Activated T-helper 2 cell treated with anti-CD3 and anti-CD28 coated beads, Interferon-gamma antibody, Interleukin-2, Interleukin-4, amounts not matched to agents 10 μg/mL and 5 μg/mL and 100 μg/mL, durations not matched to agents 14 hours and 24 hours and 36 hours (primary cell): ENCODE measurements around the gene DOCK7. TPM values are rescaled to one million over a fixed set of nuclear protein-coding genes. Genes with fewer than 3 reads are reported as not detected.

Experiments used
- DNase-seq: peaks from one replicate; pipeline ENCODE4 v3.0.0; 2021; ENCODE audit warnings: low spot score
- H3K27ac Mint-ChIP-seq: one replicate; pipeline ENCODE4 v1.8.0; 2021; ENCODE audit warnings: mixed read lengths
- H3K27me3 Mint-ChIP-seq: one replicate; pipeline ENCODE4 v1.8.0; 2021; ENCODE audit warnings: low read depth, mixed read lengths
- H3K36me3 Mint-ChIP-seq: one replicate; pipeline ENCODE4 v1.8.0; 2021; ENCODE audit warnings: low read depth, mixed read lengths
- H3K4me1 Mint-ChIP-seq: one replicate; pipeline ENCODE4 v1.8.0; 2021; ENCODE audit warnings: low read depth, mixed read lengths
- H3K4me3 Mint-ChIP-seq: one replicate; pipeline ENCODE4 v1.8.0; 2021; ENCODE audit warnings: low read depth, mild to moderate bottlenecking, moderate library complexity, mixed read lengths
- H3K9me3 Mint-ChIP-seq: one replicate; pipeline ENCODE4 v1.8.0; 2021; ENCODE audit warnings: mixed read lengths
- intact Hi-C: fragments of 100-400 bp; cut with micrococcal nuclease; formaldehyde crosslinking; loops from one replicate; pipeline ENCODE4 v1.15.1; 2023
- total RNA-seq: library from RNA; stranded (reverse); gene quantifications from 2 replicates; pipeline ENCODE4 v1.2.3, GENCODE V29; 2022

DOCK7 gene, protein sequence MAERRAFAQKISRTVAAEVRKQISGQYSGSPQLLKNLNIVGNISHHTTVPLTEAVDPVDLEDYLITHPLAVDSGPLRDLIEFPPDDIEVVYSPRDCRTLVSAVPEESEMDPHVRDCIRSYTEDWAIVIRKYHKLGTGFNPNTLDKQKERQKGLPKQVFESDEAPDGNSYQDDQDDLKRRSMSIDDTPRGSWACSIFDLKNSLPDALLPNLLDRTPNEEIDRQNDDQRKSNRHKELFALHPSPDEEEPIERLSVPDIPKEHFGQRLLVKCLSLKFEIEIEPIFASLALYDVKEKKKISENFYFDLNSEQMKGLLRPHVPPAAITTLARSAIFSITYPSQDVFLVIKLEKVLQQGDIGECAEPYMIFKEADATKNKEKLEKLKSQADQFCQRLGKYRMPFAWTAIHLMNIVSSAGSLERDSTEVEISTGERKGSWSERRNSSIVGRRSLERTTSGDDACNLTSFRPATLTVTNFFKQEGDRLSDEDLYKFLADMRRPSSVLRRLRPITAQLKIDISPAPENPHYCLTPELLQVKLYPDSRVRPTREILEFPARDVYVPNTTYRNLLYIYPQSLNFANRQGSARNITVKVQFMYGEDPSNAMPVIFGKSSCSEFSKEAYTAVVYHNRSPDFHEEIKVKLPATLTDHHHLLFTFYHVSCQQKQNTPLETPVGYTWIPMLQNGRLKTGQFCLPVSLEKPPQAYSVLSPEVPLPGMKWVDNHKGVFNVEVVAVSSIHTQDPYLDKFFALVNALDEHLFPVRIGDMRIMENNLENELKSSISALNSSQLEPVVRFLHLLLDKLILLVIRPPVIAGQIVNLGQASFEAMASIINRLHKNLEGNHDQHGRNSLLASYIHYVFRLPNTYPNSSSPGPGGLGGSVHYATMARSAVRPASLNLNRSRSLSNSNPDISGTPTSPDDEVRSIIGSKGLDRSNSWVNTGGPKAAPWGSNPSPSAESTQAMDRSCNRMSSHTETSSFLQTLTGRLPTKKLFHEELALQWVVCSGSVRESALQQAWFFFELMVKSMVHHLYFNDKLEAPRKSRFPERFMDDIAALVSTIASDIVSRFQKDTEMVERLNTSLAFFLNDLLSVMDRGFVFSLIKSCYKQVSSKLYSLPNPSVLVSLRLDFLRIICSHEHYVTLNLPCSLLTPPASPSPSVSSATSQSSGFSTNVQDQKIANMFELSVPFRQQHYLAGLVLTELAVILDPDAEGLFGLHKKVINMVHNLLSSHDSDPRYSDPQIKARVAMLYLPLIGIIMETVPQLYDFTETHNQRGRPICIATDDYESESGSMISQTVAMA (N-terminal part only)
- total RNA-seq = 17.8 and 21.2 TPM in 2 replicates

DNA sequence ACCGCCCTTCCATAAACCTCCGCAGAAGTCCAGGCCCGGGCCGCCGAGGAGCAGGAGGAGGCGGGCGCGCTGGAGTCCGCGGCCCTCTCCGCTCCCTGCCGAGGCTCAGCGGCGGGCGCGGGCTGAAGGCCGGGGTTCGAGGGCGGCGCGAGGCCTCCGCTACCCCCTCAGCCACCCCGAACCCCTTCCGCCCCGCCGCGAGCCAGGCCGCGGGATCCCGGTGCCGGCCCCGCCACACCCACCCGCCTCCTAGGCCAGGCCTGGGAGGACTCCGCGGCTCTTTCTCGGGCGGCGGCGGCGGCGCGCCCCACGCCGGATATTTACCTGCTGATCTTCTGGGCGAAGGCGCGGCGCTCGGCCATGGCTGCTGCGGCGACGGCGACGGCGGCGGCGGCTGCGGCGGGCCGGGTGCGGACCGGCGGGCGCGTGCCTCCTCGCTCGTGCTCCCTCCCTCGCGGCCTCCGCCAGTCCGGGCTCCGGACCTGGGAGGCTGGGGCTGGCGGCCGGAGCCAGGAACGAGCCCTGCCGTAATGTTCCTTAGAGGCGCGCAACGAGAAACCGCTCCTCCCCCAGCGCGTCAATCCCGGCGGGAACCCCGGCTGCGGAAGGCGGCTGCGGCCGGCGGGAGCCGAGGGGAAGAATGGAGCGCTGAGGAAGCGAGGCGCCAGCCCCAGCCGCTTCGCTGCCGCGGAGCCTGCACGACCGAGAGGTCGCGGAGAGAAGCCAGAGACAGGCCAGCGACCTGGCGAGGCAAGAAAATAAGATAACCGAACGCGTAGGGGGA lies at the start of gene DOCK7:
Gene DOCK7 (minus strand): TSS at position 484 of the 784 bp plus-strand sequence. CDS start 122 bp downstream, at position 362.
- Mint-ChIP-seq H3K27me3 (no peaks in the 10 kb centered on the region), H3K4me1 (peaks cover 26% of the 10 kb centered on the region), H3K4me3 (peak within 1 kb of the TSS; percentile 86), H3K36me3 (no peaks in the 10 kb centered on the region), H3K27ac (peak within 1 kb of the TSS; percentile 74), H3K9me3 (no peaks in the 10 kb centered on the region)
- DNase-seq = peak; percentile 52
- intact Hi-C loops = loop anchor here (2.0 to 5.0 kb wide), 3 partner anchors 61 to 251 kb away; partner anchors contain the start of genes ATG4C and USP1

DNA sequence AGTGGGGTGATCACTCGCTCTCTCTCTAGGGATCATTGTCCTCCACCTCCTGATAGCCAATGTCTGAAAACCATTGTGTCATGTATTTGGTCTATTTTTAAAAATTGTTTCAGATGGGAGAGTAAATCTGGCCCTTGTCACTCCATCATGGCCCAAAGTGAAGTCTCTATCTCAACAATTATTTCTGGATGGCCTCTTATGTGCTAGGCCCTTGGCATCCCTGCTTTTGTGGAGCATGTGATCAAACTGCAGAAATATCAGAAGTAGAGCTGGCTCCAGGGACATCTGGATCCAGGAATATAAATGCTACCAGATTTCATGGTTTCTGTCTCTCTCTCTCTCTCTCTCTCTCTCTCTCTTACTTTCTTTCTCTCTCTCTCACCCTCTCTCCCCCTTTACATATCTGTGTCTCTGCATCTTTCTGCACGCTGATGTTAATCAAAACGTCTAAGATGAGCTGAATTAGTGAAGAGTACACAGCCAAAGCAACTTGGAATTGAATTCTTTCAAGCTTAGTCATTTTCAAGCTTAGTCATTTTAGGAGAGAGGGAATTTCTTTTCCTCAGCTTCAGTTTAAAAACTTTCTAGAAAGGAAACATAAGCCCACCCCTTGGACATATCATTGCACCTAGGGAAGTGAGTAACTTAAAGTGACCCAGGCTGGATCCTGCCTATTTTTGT lies 47.4 kb upstream of the DOCK7 start:
- Mint-ChIP-seq H3K36me3 (no peaks in the 10 kb centered on the region), H3K9me3 (no peaks in the 10 kb centered on the region), H3K27me3 (peaks cover 18% of the 10 kb centered on the region), H3K27ac (no peak overlapping the region), H3K4me3 (no peak overlapping the region), H3K4me1 (peaks cover 1% of the 10 kb centered on the region)
- intact Hi-C loops = no loop called here
- no peak for DNase-seq

DNA sequence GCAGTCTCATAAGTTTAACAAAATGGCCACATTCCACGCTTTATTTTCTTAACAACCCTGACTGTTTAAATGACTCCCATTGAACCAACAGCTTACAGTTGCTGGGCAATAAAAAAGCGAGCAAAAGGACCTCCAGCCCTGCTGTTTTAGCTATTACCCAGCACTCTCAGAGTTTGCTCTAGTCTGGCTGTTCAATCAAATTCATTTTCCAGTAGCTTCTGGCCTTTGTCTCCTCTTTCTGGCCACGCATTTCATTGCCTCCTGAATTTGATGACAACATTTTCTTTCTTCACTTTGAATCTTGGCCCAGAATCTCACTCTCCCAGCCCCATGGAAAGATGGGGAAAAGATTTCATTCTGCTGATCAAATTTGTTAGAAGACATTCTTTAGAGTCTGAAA lies 44.1 kb upstream of the DOCK7 start:
- intact Hi-C loops = no loop called here
- DNase-seq = no peak
- Mint-ChIP-seq H3K27me3 (peaks cover 6% of the 10 kb centered on the region), H3K4me3 (no peak overlapping the region), H3K27ac (no peak overlapping the region), H3K9me3 (no peaks in the 10 kb centered on the region), H3K4me1 (no peaks in the 10 kb centered on the region), H3K36me3 (no peaks in the 10 kb centered on the region)

DNA sequence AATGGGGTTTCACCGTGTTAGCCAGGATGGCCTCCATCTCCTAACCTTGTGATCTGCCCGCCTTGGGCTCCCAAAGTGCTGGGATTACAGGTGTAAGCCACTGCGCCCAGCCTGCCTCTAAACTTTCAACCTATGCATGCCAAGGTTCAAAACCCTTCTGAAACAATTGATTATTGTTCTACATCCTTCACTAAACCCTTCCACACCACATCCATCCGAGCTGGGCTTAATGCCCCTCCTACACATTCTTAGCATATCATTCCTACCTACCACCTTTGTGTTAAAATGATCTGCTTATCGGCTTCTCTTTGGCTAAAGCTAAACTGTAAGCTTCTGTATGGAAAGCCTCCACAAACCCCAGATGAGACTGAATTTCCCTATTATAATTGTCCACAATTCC lies 40.8 kb upstream of the DOCK7 start:
- no peaks in the 10 kb centered on the region for H3K9me3 Mint-ChIP-seq
- no peak overlapping the region for H3K27ac Mint-ChIP-seq
- no peak for DNase-seq
- H3K27me3 Mint-ChIP-seq = peaks cover 8% of the 10 kb centered on the region
- no peaks in the 10 kb centered on the region for H3K36me3 Mint-ChIP-seq
- H3K4me1 Mint-ChIP-seq = peaks cover 6% of the 10 kb centered on the region
- intact Hi-C loops = no loop called here
- no peak overlapping the region for H3K4me3 Mint-ChIP-seq

DNA sequence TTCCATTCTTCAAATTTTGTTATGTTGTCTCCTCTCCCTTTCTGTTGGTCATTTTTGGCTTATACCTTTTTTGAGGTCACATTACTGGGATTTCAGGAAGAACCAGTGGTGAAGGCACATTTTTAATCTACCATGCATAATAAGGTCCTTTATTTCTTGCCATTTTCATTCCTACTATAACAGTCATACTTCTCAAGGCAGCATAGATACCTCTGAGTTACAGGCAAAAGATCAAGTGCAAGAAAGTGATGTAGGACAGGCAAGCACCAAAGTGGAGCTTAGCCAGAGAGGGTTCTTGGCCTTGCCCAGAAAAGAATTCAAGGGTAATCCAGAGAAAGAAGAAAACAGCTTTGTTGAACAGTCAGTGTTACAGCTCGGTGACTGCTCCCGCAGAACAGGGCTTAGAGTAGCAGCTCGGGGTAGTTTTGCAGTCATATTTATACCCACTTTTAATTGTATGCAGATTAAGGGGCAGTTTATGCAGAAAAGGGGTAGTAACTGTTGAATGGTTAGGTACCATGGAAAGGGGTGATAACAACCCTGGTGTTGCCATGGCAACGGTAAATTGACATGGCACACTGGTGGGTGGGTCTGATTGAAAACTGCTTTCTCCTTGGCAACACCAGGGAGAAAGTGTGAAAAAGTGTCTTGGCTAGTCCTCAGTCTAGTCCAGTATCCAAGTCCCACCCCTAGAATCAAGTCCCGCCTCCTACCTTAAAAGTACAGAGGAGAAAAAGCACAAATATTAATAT lies 39.6 kb upstream of the DOCK7 start:
- H3K4me3 Mint-ChIP-seq = no peak overlapping the region
- intact Hi-C loops = no loop called here
- peaks cover 8% of the 10 kb centered on the region for H3K27me3 Mint-ChIP-seq
- no peaks in the 10 kb centered on the region for H3K9me3 Mint-ChIP-seq
- no peak overlapping the region for H3K27ac Mint-ChIP-seq
- no peak for DNase-seq
- peaks cover 6% of the 10 kb centered on the region for H3K4me1 Mint-ChIP-seq
- no peaks in the 10 kb centered on the region for H3K36me3 Mint-ChIP-seq

DNA sequence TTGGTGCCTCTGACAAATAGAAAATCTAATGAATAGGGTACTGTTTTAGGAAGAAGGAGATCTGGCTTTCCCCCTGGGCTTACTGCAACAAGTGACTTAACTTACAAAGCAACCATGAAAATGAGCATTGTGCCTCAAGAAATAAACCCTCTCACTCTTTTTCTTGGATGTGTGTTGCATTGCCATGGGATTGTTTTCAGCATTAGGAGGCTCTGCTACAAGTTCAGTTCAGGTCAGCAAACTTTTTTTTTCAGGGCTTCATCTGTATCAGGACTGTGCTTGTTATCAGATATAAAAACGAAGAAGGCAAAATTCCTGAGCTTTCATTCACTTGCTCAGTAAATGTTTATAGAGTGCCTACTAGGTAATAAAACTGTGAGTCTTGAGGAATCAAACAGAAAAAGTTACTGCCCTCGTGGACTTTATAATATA lies 37.8 kb upstream of the DOCK7 start:
- Mint-ChIP-seq H3K27ac (no peak overlapping the region), H3K4me3 (no peak overlapping the region), H3K36me3 (no peaks in the 10 kb centered on the region), H3K9me3 (no peaks in the 10 kb centered on the region), H3K27me3 (peaks cover 6% of the 10 kb centered on the region), H3K4me1 (peaks cover 9% of the 10 kb centered on the region)
- DNase-seq = no peak
- intact Hi-C loops = no loop called here

DNA sequence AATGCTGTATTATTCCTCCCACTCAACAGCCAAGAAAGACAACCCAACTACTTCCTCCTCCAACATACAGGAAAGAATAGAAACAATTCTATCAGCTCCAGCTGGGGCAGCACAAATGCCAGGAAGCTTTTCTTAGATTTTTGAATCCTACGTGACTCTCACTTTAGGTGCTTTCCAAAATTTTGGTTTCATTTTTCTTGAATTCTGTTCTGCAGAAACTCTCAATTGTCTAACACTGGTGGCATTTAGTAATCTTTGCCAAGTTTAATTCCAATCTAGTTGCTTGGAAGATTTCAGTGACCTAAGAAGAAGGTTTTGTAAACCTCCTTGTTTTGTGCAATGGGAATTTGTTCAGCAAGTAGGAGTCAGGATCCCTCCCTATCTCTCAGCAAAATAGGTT lies 37.1 kb upstream of the DOCK7 start:
- H3K4me3 Mint-ChIP-seq = no peak overlapping the region
- H3K9me3 Mint-ChIP-seq = no peaks in the 10 kb centered on the region
- peaks cover 9% of the 10 kb centered on the region for H3K4me1 Mint-ChIP-seq
- DNase-seq = no peak
- peaks cover 6% of the 10 kb centered on the region for H3K27me3 Mint-ChIP-seq
- intact Hi-C loops = no loop called here
- no peaks in the 10 kb centered on the region for H3K36me3 Mint-ChIP-seq
- H3K27ac Mint-ChIP-seq = no peak overlapping the region

DNA sequence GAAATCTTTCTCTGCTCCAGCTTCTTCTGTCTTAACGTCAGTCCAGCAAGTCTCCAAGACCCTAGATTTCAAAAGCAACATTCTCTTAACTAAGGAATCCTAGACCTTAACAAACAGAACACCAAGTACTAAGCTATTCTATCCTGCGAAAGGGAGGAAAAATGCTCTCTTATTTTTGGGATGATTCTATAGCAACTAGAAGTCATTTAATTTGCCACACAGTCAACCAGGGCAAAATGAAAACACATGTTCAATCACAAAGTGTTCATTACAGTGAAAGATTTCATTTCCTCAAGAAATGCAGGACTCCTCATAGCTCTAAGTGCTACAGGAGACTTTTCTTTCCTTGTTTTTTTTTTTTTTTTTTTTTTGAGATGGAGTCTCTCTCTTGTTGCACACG lies 36.2 kb upstream of the DOCK7 start:
- Mint-ChIP-seq H3K9me3 (no peaks in the 10 kb centered on the region), H3K36me3 (no peaks in the 10 kb centered on the region), H3K4me3 (no peak overlapping the region), H3K4me1 (peaks cover 9% of the 10 kb centered on the region), H3K27me3 (peaks cover 6% of the 10 kb centered on the region), H3K27ac (no peak overlapping the region)
- intact Hi-C loops = no loop called here
- DNase-seq = no peak

DNA sequence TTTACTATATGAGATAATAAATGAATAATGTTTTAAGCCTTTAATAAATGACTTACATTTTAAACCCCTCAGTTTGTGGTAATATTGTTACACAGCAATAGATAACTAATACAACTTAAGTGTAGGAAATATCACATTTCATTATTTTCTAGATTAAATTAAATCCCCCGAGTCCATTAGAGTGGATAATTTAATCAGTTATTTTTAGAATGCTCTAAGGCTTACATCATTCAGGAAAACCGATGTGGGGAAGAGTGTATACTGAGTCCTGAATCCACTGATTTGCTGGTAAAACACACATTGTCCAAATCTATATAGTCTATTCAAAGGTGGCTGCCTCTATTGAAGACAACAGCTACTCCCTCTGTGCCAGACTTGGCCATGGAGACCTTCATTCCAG lies 35.7 kb upstream of the DOCK7 start:
- Mint-ChIP-seq H3K27ac (no peak overlapping the region), H3K9me3 (no peaks in the 10 kb centered on the region), H3K4me1 (peaks cover 9% of the 10 kb centered on the region), H3K27me3 (peaks cover 3% of the 10 kb centered on the region), H3K4me3 (no peak overlapping the region), H3K36me3 (no peaks in the 10 kb centered on the region)
- DNase-seq = no peak
- intact Hi-C loops = no loop called here

DNA sequence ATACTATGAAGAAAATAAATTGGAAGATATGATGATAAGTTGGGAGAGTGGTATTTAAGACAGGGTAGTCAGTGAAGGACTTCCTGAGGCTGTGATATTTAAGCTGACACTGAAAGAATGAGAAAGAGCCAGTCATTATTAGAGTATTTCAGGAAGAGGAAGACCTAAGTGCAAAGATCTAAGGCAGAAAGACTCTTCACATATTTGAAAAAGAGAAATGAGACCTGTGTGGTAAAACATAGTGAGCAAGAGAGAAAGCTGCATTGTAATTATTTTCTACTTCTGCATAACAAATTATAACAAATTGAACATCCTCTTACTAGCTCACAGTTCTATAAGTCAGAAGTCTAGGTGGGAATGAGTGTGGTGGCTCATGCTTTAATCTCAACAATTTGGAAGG lies 34.6 kb upstream of the DOCK7 start:
- no peaks in the 10 kb centered on the region for H3K9me3 Mint-ChIP-seq
- no peak overlapping the region for H3K4me3 Mint-ChIP-seq
- no peaks in the 10 kb centered on the region for H3K36me3 Mint-ChIP-seq
- peaks cover 9% of the 10 kb centered on the region for H3K4me1 Mint-ChIP-seq
- intact Hi-C loops = no loop called here
- no peak for DNase-seq
- no peak overlapping the region for H3K27ac Mint-ChIP-seq
- H3K27me3 Mint-ChIP-seq = peaks cover 3% of the 10 kb centered on the region

DNA sequence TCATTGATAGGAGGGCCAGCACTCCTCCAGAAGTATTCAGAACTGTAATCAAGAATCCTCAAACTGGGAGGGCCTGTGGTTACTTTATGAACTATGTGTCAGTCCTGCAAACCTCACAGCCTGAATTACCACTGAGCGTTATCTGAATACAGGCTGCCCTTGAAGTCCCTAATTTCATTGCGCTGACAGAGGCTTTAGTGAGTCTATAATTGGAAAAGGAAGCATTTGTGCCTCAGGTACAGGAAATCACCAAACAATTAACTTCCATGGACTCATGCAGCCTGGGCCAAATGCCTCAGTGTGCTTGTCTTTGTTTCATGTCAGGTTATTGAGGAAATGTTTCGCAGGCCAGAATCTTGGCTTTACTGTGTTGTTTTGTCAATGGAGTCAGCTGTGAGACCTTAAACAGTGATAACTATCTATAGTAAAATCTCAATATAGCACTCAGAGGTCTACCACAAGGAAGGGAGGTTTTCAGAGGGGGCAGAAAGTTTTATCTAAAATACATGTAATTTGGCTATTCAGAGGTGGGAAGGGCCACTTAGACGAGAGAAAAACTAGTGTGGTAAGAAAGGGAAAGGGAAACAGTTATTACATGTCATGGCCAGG lies 32.9 kb upstream of the DOCK7 start:
- Mint-ChIP-seq H3K27me3 (peaks cover 3% of the 10 kb centered on the region), H3K4me3 (no peak overlapping the region), H3K9me3 (no peaks in the 10 kb centered on the region), H3K36me3 (no peaks in the 10 kb centered on the region), H3K4me1 (peaks cover 9% of the 10 kb centered on the region), H3K27ac (no peak overlapping the region)
- intact Hi-C loops = no loop called here
- DNase-seq = no peak
